ENCODE results near the gene CIPC.

The CIPC gene

DNA sequence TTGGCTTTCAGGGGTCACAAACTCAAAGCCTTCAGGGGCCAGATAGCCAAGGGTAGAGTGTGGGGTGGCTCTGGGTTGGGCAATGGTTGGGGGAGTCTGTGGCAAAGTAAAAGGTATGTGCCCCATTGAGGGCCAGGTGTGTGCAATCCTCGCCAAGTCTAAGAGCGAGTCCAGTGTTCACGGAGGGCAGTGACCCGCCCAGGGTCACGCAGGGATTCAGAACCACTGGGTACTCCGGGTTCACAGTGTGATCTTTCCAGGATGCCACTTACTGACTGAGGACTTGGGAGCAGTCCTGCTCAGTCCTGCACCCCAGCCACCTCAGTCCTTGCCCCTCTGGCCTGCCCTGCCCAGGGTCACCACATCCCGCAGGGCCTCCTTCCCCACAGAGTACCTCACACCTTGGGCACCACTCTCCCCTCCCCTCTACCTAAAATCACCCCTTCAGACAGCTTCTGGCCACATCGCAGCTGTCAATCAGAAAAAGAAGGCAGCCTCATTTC is 27.8 kb downstream of the CIPC start:
- no peak for DNase-seq (ENCODE audit: low read depth)

DNA sequence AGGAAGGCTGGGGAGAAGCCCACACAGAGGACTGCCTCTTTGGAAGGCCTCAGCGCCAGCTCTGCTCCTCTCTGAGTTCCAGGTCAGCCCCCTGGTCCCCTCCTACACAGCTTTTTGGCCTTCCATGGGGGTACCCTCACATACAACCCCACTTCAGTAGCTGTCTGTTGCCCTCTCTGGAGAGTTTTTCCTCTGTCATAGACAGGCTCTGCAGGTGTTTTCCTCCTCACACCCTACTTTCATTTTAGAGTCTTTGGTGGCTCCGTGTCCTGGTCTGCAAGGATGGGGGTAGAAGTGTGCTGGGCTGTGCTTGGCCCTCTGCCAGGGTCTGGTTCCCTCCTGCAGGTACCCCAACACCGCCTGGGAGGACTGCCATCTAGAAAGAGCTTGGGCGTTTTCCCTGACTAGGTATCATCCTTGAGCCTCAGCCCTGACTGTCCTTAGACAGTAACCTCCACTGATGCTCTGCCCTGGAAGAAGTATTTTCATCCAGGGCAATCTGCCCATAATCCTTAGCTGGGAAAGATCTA is 28.5 kb downstream of the CIPC start:
- DNase-seq (ENCODE audit: low read depth), result no peak

DNA sequence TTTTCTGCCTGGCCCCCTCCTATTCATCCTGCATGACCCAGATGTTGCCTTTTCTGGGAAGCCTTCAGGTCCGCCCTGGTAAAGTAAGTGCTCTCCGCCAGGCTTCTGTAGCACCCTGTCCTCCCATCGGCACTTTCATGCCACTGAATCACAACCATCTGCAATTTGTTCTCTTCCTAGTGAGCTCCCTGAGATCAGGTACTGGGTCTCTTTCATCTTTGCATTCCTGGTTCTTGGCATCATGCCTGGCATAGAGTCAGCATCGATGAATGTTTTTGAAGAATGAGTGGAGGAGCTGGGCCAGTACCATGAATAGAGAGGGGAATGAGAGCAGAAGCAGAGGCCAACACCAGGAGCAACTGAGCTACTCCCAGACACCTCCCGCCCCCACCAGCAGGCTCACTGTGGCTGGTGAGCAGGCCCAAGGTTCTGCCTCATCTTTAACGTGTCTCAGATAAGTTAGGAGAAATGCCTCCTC is 30.4 kb downstream of the CIPC start:
- DNase-seq (ENCODE audit: low read depth), result no peak

- no peak for DNase-seq (ENCODE audit: low read depth)
Measured at GRCh38 chr14:77130386-77130785, 32.3 kb downstream of the CIPC start.

DNA sequence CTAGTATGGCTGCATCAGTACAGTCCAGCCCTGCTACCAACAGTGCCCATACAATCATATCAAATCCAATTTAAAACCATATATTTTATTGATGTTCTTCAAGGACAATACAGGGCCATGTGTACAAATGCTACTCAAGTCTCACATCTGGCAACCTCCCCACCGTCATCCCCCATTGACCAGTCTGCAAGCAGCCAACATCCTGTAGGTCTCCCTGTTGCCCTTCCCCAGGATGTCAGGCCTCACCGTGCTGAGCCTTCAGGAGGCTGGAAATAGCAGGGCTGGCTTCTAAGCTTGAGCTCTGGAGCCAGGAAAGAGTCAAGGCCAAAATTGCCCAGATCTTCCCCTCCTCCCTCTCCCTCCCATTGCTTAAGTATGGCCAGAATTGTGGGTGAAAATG is 33.1 kb downstream of the CIPC start:
- no peak for DNase-seq (ENCODE audit: low read depth)

DNA sequence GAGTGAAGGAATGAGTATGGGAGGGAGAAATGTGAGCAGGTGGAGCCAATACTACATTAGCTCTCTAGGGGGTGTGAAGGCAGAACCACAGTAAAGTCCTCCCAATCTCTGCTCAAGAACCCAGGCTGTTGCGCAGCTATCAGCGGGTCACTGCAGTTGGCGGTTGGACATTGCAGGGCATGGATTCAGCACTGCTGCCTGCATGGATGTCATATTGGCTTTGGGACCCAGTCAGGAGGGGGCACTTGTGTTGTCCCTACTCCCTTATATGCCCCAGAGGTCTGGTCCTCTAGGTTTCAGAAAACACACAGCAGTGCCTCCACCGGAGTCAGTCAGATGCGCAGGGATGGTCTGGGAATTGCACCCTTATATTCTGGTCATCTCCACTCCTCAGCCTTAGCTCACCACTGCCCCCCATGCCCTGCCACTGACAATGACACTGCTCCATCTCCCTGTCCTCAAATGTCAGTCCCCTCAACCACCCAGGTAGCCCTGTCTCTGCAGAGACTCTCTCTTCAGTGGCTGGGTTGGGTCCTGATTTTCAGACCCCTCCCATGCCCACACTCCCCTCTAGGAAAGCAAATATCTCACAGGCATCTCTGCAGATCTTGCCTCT is 33.9 kb downstream of the CIPC start:
- DNase-seq (ENCODE audit: low read depth), result no peak

DNA sequence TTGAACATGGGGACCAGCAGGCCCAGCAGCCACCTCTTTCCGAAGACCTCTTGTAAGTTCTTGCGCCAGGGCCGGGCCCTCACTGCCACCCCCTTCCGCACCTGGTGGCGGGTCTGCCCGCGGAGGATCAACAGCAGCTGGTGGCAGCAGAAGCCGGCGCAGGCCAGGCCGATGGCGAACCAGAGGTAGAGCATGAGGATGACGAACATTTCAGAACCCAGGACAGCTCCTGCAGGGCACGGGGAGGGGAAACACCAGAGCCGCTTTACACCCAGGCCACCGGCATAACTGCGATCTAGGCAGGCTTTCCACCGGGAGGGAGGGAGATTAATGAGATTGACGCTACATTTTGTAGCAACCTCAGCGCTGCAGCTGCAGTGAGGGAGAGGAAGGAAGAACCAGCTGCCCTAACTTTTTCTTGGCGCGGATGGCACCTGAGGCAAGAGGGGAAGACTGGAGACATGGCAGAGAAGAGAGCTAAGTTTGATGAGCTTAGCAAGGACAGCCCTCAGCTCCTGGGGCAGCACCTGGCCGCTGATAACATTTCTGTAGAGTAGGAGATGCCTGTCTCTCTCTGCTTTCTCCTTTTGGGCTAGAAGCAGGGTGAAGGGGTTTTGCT is 35.8 kb downstream of the CIPC start:
- DNase-seq (ENCODE audit: low read depth), result peak; percentile 26

DNA sequence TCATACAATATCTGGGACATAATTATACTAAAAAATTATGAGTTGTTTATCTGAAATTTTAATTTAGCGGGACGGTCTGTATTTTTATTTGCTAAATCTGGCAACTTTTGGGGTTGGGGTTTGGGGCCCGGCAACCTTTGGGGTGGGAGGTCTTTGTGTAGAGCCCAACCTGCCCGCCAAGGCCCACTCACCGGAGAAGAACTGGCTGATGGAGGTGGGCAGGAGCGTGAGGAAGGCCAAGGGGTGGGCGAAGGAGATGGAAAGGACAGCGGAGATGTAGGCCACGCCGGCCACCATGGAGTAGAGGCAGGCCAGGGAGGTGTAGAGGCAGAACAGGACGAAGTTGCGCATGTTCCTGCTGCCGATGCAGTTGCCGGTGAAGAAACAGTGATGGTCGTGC is 41.0 kb downstream of the CIPC start:
- DNase-seq (ENCODE audit: low read depth), result no peak

- no peak for DNase-seq (ENCODE audit: low read depth)
Measured at GRCh38 chr14:77139540-77140358, 41.7 kb downstream of the CIPC start.

DNA sequence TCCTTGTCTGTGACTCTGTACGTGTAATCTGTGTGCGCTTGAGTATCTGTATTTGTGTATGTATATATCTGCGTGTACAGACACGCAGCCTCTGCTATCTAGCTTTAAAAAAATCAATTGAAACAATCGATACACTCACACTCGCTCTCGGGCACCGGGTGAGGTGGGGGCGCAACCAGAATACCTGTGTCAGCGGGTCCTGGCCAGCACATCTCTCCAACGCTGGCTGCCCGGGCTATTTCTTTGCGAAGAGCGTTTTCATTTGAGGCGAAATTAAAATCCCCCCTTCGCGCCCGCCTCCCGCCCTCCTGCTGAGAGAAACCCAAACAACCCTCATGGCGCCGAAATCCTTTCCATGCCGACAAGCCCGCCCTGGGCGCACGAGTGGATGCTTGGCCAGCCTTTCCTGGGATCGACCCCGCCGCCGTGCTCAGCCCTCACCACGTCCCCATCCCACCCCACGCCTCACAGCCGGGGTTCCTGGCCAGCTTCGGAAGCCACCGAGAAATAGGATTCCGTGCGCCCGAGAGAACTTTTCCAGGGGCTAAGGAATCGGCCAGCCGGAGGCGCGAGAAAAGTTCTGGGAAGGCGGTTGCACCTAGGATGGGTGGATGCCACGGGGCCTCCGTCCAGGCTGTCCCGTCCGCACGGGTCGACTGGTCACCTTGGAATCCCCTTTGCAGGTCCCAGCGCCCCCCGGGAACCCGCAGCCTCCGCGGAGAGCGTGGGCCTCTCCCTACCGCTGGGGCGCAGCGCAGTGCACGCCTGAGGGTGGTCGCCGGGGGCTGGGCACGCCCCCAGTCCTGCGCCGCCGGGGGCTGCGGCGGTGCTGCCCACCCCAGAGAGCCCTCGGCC is 42.5 kb downstream of the CIPC start:
- DNase-seq (ENCODE audit: low read depth), result no peak

DNA sequence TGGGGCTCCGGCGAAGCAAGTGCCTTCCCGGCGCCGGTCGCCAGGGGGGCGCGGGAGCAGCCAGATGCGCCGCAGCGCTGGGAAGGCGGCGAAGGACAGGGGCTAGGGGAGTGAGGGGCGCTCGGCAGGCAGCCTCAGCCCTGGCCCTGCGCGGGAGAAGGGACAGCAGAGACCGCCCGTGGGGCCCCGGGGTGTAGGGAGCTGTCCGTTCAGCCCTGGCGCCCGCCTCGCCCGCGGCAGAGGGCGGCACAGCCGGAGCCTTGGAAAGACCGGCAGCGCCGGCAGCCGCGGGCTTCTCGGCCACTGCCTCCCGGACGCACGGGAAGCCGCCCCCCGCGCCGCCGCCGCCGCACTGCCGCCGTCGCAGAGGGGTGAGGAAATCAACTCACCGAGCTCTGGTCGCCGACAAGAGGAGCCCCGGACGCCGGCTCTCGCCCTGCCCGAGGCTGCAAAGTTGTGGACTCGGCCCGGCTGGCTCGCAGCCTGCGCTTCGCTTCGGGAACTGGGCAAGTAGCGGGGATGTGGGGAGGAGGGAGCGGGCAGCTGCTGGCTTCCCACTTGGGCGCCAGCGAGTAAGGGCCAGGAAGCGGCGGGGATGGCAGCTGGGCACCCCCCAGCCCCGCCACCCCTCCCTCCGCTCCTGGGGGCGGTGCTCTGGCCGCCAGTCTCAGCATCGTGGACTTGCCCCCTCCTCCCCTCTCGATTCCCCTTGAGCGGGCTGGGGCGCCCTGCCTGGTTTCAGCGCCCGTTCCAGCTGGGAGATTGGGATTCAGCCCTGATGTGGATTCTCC is 43.4 kb downstream of the CIPC start, which contains the start of gene ZDHHC22:
ZDHHC22 (minus strand) TSS at position 578 of the 791 bp plus-strand sequence. CDS start 2,053 bp downstream, outside the sequence.
- no peak for DNase-seq (ENCODE audit: low read depth)

DNA sequence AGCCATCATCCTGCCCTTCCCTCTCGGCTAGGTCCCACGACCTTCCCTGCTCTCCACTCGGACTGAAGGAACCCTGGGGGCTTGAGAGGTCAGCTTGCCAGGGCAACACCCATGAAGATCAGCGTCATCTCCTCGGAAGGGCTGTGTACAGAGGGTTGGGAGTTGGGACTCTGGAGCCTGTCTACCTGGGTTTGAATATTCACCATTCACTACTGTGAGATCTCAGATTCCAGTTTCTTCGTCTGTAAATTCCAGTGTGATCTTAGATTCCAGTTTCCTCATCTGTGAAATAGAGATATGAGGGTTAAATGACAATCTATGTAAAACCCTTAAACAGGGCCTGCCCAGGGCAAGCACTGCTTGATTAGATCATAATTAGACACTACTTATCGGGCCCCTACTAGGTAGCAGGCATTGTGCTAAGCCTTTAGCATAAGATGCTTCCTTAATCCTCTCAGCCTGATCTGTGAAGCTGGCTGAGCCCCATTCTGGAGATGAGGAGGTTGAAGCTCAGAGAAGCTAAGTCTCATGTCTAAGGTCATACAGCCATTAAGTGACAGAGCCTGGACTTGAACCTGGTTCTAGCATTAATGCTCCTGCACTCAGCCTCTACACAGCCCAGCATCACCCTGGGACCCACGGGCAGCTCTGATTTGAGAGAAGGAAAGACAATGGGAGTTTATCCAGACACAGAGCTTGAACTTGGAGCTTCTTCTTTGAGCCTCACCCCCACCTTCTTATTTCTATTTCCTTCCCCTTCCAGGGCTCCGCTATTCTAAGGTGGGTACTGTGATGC is 44.1 kb downstream of the CIPC start:
- DNase-seq (ENCODE audit: low read depth), result no peak

DNA sequence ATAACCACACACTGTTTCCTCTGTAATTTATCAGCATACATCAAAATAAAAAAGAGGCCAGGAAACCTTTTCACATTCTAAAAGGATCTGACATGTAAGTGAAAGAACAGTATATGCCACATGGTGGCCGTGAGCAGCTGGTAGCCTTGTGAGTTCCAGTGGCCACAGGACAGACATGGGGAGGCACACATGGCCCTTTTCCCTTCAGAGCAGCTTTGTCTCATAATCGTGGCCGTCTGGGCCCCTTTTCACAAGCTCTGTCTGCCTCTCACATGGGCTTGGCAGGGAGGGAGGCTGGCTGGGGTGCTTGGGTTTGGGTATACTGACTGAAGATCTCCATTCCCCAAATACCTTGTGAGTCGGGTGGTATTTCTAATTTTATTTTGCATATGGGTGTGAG is 45.0 kb downstream of the CIPC start:
- no peak for DNase-seq (ENCODE audit: low read depth)

DNA sequence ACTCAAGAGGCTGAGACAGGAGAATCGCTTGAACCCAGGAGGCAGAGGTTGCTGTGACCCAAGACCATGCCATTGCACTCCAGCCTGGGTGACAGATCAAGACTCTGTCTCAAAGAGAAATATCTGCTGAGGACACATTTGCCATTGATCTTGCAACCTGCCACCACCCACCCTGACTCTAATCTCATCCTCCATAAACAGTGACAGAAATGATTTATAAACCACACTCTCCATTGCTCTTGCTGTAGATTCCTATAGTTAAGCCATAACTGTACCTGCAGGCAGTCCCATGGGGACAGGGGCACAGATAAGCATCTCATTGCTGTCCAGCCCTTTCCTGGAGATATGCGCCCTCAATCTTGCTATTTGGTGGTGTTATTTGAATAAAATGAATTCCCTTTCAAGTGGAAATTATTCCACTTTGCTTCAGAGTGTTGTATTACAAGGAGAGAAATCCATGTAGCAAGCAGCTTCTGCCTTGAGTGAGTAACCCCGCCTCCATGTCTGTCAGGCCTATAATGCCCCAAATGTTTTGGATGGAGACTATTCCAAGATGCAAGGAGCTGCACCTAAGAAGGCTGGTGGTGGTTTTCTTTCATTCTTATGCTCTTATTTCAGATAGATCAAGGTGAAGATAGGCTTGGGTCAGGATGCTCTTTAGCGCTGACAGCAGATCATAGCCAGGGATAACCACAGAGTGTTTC is 46.5 kb downstream of the CIPC start:
- DNase-seq (ENCODE audit: low read depth), result no peak

- DNase-seq (ENCODE audit: low read depth), result no peak
Measured at GRCh38 chr14:77145975-77146740, 48.1 kb downstream of the CIPC start.

DNA sequence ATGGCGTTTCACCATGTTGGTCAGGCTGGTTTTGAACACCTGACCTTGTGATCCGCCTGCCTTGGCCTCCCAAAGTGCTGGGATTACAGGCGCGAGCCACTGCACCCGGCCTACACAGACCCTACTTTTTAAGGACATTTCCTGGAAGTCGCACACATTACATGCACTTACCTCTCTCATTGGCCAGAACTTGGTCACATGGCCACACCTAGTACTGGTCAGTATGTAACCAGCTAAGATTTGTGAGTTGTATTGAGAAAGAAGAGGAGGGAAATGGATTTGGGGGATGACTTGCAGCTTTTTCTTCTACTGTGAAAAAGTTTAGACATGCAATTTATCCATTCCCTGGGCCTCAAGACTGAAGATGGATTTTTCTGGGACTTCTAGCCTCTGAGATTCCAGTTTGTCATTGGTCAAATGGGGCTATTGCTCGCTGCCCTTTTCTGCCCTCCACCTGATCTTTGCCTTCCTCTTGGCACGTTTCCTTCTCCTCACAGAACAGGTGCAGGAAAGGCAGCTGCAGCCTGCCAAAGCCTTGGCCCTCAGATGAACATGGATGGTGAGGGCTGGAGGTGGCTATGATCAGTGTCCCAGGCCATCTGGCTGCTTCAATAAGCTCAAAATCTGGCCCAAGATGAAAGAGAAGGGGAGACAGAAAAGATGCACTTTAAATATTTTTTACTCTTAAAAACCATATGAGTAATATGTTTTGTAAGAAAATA is 50.6 kb downstream of the CIPC start:
- no peak for DNase-seq (ENCODE audit: low read depth)

GRCh38 chr14:77151245-77151644 is 53.2 kb downstream of the CIPC start:
- DNase-seq (ENCODE audit: low read depth), result no peak

All from fibroblast of gingiva (primary cell).